ENCODE results near the gene KIAA1217. TPM values are rescaled to one million over a fixed set of nuclear protein-coding genes. Genes with fewer than 3 reads are reported as not detected.

KIAA1217 gene
- total RNA-seq, 1 experiment from 2014 or later: 23.4 TPM

DNA sequence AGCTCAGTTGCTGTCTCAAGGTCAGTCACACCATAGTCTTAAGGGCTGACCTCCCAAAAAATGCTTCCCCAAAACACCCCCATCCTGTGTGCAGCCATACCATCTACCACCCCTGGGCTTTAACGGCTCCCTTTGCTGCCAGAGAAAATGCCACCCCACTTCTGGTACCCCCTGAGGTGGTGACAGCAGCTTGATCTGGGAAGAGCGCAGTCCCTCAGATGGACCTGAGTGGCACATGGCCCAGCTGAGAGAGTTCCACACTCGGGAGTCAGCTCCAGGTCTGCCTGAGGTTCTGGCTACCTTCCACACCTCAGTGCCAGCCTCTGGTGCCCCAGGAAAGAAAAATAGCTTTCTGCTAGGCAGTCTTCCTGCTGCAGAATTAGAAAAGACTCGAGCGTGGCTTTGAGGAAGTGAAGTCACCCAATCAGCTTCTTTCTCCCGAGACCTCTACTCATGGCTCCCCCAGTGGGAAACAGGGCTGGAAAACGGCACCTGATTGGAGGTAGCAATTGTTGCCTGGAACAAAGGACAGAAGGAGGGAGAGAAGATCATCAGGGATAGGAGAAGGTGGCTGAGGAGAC, 363.0 kb downstream of the KIAA1217 start:
- DNase-seq (ENCODE audit: low spot score): no peak
- Mint-ChIP-seq H3K27ac (no peak overlapping the region), H3K4me1 (peaks cover 10% of the 10 kb centered on the region), H3K27me3 (ENCODE audit: low read depth) (no peaks in the 10 kb centered on the region), H3K9me3 (peaks cover 7% of the 10 kb centered on the region), H3K36me3 (no peaks in the 10 kb centered on the region), H3K4me3 (no peak overlapping the region)
- TF ChIP-seq SMAD3 (CRISPR knock-in tag; IDR thresholded peaks at IDR 0.05; ENCODE audit: borderline replicate concordance) (no peak), ESRRA (CRISPR knock-in tag; IDR thresholded peaks at IDR 0.05; ENCODE audit: borderline replicate concordance) (no peak)
- no peak for ATAC-seq
- CTCF ChIA-PET: interaction anchor here (0.8 to 3.7 kb wide), 2 partner anchors 9 to 46 kb away, joined by 5 to 11 read pairs; no protein-coding TSS in a partner anchor
- POLR2A ChIA-PET: no interaction called here

GRCh38 chr10:24574161-24574560, 365.2 kb downstream of the KIAA1217 start:
- DNase-seq (ENCODE audit: low spot score) (no peak), ATAC-seq (no peak)
- Mint-ChIP-seq H3K27me3 (ENCODE audit: low read depth) (no peaks in the 10 kb centered on the region), H3K4me1 (peaks cover 10% of the 10 kb centered on the region), H3K4me3 (no peak overlapping the region), H3K27ac (no peak overlapping the region), H3K36me3 (no peaks in the 10 kb centered on the region), H3K9me3 (peaks cover 7% of the 10 kb centered on the region)
- CTCF ChIA-PET: interaction anchor here (1.2 to 1.7 kb wide), 2 partner anchors 22 kb away, joined by 4 read pairs; no protein-coding TSS in a partner anchor
- no peak for TF ChIP-seq ESRRA (CRISPR knock-in tag; IDR thresholded peaks at IDR 0.05; ENCODE audit: borderline replicate concordance)
- TF ChIP-seq SP1 (CRISPR knock-in tag; conservative IDR thresholded peaks at IDR 0.05): no peak
- TF ChIP-seq RORB (CRISPR knock-in tag; IDR thresholded peaks at IDR 0.05): no peak
- no peak for TF ChIP-seq ZNF263 (CRISPR knock-in tag; IDR thresholded peaks at IDR 0.05; ENCODE audit: low read depth)
- no peak for TF ChIP-seq ZNF219 (CRISPR knock-in tag; IDR thresholded peaks at IDR 0.05; ENCODE audit: borderline replicate concordance)
- TF ChIP-seq, protein P1, sequence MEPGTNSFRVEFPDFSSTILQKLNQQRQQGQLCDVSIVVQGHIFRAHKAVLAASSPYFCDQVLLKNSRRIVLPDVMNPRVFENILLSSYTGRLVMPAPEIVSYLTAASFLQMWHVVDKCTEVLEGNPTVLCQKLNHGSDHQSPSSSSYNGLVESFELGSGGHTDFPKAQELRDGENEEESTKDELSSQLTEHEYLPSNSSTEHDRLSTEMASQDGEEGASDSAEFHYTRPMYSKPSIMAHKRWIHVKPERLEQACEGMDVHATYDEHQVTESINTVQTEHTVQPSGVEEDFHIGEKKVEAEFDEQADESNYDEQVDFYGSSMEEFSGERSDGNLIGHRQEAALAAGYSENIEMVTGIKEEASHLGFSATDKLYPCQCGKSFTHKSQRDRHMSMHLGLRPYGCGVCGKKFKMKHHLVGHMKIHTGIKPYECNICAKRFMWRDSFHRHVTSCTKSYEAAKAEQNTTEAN (CRISPR knock-in tag; IDR thresholded peaks at IDR 0.05): no peak
- TF ChIP-seq USF1 (CRISPR knock-in tag; IDR thresholded peaks at IDR 0.05): no peak
- TF ChIP-seq TEAD4 (CRISPR knock-in tag; IDR thresholded peaks at IDR 0.05): no peak
- TF ChIP-seq CREB1 (CRISPR knock-in tag; IDR thresholded peaks at IDR 0.05): no peak
- no peak for TF ChIP-seq PRDM15 (CRISPR knock-in tag; IDR thresholded peaks at IDR 0.05)
- TF ChIP-seq NFE2L1 (CRISPR knock-in tag; IDR thresholded peaks at IDR 0.05): no peak
- POLR2A ChIA-PET: no interaction called here

DNA sequence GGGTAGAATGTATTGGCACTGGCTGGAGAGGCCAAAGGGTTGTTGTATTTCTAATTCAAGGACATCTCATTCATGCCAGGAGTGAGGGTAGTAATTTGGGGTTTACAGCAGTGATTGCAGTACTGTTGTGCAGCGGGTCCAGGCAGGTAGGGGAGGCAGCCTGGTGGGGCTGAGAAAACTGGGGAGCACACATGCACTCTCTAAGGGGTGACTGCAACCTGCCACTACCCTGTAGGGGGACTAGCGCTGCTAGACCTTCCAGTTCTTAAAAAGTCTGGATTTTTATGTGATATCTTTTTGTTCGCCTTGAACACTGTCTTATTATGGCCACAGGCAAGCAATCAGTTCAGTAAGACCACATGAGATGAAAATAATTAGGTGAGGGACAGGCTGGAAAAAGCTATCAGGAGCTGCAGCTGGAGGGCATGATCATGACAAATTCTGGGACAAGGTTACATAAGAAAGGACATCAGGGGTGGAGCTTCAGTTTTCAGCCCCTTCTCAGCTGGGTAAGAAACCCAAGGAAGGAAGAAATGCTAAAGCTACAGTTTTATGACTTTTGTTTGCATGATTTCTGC, 365.7 kb downstream of the KIAA1217 start:
- H3K9me3 Mint-ChIP-seq: peaks cover 7% of the 10 kb centered on the region
- ATAC-seq (peak; percentile 74), DNase-seq (ENCODE audit: low spot score) (no peak)
- CTCF ChIA-PET: interaction anchor here (1.2 kb wide), 1 partner anchor 22 kb away, joined by 4 read pairs; no protein-coding TSS in a partner anchor
- no peak overlapping the region for H3K27ac Mint-ChIP-seq
- peaks cover 11% of the 10 kb centered on the region for H3K4me1 Mint-ChIP-seq
- no peak overlapping the region for H3K4me3 Mint-ChIP-seq
- POLR2A ChIA-PET: no interaction called here
- H3K27me3 Mint-ChIP-seq (ENCODE audit: low read depth): no peaks in the 10 kb centered on the region
- no peaks in the 10 kb centered on the region for H3K36me3 Mint-ChIP-seq
- TF ChIP-seq ATF1 (CRISPR knock-in tag; IDR thresholded peaks at IDR 0.05) (no peak), NR1H2 (CRISPR knock-in tag; IDR thresholded peaks at IDR 0.05) (no peak), ERG (CRISPR knock-in tag; IDR thresholded peaks at IDR 0.05) (no peak), STAT6 (CRISPR knock-in tag; conservative IDR thresholded peaks at IDR 0.05; ENCODE audit: low read depth) (no peak), FOXJ3 (CRISPR knock-in tag; IDR thresholded peaks at IDR 0.05; ENCODE audit: borderline replicate concordance) (no peak), CREM (CRISPR knock-in tag; IDR thresholded peaks at IDR 0.05) (no peak), MXD4 (CRISPR knock-in tag; IDR thresholded peaks at IDR 0.05; ENCODE audit: borderline replicate concordance) (no peak)
- TF ChIP-seq, protein P2, sequence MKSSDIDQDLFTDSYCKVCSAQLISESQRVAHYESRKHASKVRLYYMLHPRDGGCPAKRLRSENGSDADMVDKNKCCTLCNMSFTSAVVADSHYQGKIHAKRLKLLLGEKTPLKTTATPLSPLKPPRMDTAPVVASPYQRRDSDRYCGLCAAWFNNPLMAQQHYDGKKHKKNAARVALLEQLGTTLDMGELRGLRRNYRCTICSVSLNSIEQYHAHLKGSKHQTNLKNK (CRISPR knock-in tag; IDR thresholded peaks at IDR 0.05): no peak
- TF ChIP-seq, protein P1 (CRISPR knock-in tag; IDR thresholded peaks at IDR 0.05): no peak
